Nephron (organoid): ENCODE results near the gene FGR.

Experiments
- H3K27ac Mint-ChIP-seq, 3 experiments: 2 replicates each; pipeline ENCODE4 v1.8.0; 2020; ENCODE audit warnings: mixed read lengths in 3 of 3, mild to moderate bottlenecking in 2 of 3, moderate library complexity in 1 of 3
- H3K27me3 Mint-ChIP-seq: 2 replicates; pipeline ENCODE4 v1.8.0; 2021; ENCODE audit warnings: low read depth, mild to moderate bottlenecking, moderate library complexity, mixed read lengths
- H3K36me3 Mint-ChIP-seq: 2 replicates; pipeline ENCODE4 v1.8.0; 2020; ENCODE audit warnings: low read depth, mixed read lengths
- H3K4me1 Mint-ChIP-seq: 2 replicates; pipeline ENCODE4 v1.8.0; 2020; ENCODE audit warnings: mixed read lengths
- H3K4me3 Mint-ChIP-seq, 3 experiments: 2 replicates each; pipeline ENCODE4 v1.8.0; 2020; ENCODE audit warnings: mild to moderate bottlenecking in 3 of 3, mixed read lengths in 3 of 3, moderate library complexity in 2 of 3
- H3K9me3 Mint-ChIP-seq: 2 replicates; pipeline ENCODE4 v1.8.0; 2020; ENCODE audit warnings: mixed read lengths
- TF ChIP-seq, protein P1 (sequence below), 3 experiments: fragments of 200-600 bp; sonication (generic); IDR thresholded peaks; one replicate each; pipeline ENCODE4 v1.5.0; 2021; ENCODE audit warnings: antibody characterized with exemption in 3 of 3; ENCODE audit not compliant: unreplicated experiment in 3 of 3

Gene FGR

DNA sequence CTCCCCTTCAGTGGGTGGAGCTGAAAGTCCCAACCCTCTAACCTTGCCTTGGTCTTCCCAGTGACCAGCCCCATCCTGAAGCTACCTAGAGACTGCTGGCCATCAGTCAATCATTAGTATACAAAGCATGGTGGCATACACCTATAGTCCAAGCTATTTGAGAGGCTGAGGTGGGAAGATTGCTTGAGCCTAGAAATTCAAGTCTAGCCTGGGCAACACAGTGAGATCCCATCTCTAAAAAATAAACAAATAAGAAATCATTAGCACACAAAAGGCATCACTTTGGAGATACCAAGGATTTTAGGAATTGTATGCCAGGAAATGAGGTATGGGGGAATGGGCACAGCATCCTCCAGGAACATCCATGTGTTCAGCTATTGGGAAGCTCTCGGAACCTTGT, 41.4 kb upstream of the FGR start:
- no peak overlapping the region for H3K27ac Mint-ChIP-seq

DNA sequence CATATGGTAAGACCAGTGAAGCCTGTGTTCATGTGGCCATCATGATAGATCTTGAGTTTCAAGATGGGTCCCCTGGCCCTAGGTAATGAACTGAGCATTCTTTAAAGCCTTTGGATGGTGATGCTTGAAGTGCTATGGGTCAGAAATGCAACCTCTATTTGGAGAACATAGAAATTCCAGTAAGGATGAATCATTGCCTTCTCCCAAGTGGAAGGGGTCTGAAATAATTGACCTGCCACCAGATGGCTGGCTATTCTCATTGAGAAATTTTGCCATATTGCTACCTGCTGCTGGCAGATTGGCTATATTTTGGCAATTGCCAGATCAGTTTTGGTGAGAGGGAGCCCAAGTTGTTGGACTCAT, 37.7 kb upstream of the FGR start:
- Mint-ChIP-seq H3K27me3 (no peaks in the 10 kb centered on the region), H3K4me3 (no peak overlapping the region), H3K4me1 (peaks cover 20% of the 10 kb centered on the region), H3K9me3 (no peaks in the 10 kb centered on the region), H3K27ac (peak overlapping the region; percentile 70 to 96 (median 93)), H3K36me3 (no peaks in the 10 kb centered on the region)
- TF ChIP-seq, protein P1, sequence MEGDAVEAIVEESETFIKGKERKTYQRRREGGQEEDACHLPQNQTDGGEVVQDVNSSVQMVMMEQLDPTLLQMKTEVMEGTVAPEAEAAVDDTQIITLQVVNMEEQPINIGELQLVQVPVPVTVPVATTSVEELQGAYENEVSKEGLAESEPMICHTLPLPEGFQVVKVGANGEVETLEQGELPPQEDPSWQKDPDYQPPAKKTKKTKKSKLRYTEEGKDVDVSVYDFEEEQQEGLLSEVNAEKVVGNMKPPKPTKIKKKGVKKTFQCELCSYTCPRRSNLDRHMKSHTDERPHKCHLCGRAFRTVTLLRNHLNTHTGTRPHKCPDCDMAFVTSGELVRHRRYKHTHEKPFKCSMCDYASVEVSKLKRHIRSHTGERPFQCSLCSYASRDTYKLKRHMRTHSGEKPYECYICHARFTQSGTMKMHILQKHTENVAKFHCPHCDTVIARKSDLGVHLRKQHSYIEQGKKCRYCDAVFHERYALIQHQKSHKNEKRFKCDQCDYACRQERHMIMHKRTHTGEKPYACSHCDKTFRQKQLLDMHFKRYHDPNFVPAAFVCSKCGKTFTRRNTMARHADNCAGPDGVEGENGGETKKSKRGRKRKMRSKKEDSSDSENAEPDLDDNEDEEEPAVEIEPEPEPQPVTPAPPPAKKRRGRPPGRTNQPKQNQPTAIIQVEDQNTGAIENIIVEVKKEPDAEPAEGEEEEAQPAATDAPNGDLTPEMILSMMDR (IDR thresholded peaks at IDR 0.05; ENCODE audit: unreplicated experiment in 3 of 3) = no peak

More for the DNA sequence above, 41.4 kb upstream of the FGR start:
- no peak overlapping the region for H3K4me3 Mint-ChIP-seq
- TF ChIP-seq, protein P1 (IDR thresholded peaks at IDR 0.05; ENCODE audit: unreplicated experiment in 3 of 3) = no peak
- H3K36me3 Mint-ChIP-seq = peaks cover 2% of the 10 kb centered on the region
- peaks cover 17% of the 10 kb centered on the region for H3K9me3 Mint-ChIP-seq
- H3K4me1 Mint-ChIP-seq = peaks cover 20% of the 10 kb centered on the region
- no peaks in the 10 kb centered on the region for H3K27me3 Mint-ChIP-seq

DNA sequence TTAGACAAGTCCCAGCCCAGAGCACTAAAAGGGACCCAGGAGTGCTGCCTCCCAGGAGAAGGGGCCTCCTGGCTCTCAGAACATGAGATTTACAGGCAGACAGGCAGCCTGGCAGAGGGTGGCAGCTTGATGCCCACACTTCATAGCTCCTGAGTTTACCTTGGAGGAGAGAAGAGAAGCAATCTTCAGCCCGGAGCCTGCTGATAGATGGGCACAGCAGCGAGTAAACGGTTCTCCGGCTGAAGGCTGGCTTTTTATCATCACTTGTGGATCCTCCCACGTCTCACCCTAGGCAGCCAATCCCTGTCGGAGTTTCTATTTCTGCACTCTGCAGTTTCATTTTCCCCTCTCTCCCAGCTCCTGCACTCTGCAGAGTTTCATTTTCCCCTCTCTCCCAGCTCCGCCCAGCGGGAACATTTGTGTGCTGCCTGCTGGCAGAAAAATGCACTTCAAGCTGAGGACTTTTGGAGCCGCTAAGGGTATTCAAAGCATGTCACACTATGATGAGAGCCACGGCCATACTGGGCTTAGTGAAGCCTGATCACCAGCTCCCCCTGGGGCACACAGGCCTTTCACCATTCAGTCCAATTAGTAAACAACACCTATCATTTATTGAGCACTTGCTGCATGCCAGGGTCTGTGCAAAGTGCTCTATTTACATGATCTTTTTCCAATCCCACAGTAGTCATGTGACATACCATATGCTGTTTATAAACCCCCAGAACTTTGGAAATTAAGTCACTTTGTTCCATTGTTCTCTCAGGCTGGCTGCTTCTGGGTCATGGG, 37.2 kb upstream of the FGR start, which contains the start of gene IFI6:
Gene IFI6 (minus strand): TSS at position 229 of the 786 bp plus-strand sequence. CDS start 2,878 bp downstream, outside the sequence.
- no peaks in the 10 kb centered on the region for H3K36me3 Mint-ChIP-seq
- TF ChIP-seq, protein P1 (IDR thresholded peaks at IDR 0.05; ENCODE audit: unreplicated experiment in 3 of 3) = peak; percentile 46 to 57 (median 48)
- peak within 1 kb of the TSS; percentile 82 to 86 (median 85) for H3K4me3 Mint-ChIP-seq
- H3K27ac Mint-ChIP-seq = peak within 1 kb of the TSS; percentile 70 to 96 (median 93)
- no peaks in the 10 kb centered on the region for H3K9me3 Mint-ChIP-seq
- no peaks in the 10 kb centered on the region for H3K27me3 Mint-ChIP-seq
- H3K4me1 Mint-ChIP-seq = peaks cover 20% of the 10 kb centered on the region

DNA sequence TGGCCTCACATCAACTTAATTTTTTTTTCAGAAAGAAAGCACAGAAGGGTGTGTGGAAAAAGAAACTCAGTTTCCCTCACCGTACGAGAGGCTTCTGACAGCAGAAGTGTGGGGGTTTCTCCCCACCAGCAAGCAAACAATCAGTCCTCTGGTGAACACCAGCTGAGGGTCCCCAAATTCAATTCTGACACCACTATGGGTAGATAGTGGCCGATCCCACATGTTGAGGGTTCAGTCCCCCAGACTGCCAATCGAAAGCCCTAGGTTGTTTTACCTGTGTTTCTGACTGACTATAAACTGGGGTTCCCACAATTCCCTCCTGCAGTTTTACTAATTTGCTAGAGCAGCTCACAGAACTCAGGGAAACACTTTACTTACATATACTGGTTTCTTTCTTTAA, 34.9 kb upstream of the FGR start:
- TF ChIP-seq, protein P1 (IDR thresholded peaks at IDR 0.05; ENCODE audit: unreplicated experiment in 3 of 3) = no peak
- H3K27ac Mint-ChIP-seq = no peak overlapping the region
- no peaks in the 10 kb centered on the region for H3K36me3 Mint-ChIP-seq
- no peak overlapping the region for H3K4me3 Mint-ChIP-seq
- peaks cover 20% of the 10 kb centered on the region for H3K4me1 Mint-ChIP-seq
- H3K27me3 Mint-ChIP-seq = no peaks in the 10 kb centered on the region
- H3K9me3 Mint-ChIP-seq = no peaks in the 10 kb centered on the region

DNA sequence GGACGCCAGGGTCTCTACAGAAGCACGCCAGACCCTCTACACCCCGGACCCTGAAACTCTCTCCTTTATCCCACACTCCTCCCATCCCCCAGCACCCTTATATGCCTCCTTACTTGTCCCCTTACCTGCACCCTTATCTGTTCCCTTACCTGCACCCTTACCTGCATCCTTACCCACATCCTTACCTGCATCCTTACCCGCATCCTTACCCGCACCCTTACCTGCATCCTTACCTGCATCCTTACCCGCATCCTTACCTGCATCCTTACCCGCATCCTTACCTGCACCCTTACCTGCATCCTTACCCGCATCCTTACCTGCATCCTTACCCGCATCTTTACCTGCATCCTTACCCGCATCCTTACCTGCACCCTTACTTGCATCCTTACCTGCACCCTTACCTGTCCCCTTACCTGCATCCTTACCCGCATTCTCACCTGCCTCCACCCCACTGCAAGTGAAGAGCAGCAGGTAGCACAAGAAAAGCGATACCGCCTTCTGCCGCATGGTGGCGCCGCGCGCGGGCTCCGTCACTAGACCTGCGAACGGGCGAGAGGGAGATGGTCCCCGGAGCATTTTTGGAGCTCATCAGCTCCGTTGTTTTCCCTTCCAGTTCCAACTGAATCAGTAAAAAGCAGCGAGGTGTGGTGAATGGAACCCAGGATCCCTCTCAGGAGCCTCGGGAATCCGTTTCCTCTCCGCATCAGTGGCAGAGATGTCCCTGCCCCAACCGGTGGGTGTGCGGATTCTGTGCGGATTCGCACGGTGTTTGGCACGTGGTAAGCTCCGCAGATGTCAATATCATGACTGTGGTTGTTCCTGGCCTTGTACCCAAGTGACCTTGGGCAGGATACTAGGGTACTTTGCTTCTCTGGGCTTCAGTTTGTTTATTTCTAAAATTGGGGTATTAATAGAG, 34.1 kb upstream of the FGR start:
- TF ChIP-seq, protein P1 (IDR thresholded peaks at IDR 0.05; ENCODE audit: unreplicated experiment in 3 of 3) = peak; percentile 79 to 93 (median 89)
- Mint-ChIP-seq H3K4me1 (peaks cover 16% of the 10 kb centered on the region), H3K27ac (no peak overlapping the region), H3K36me3 (no peaks in the 10 kb centered on the region), H3K4me3 (peak overlapping the region; percentile 41 to 68 (median 46)), H3K9me3 (no peaks in the 10 kb centered on the region), H3K27me3 (no peaks in the 10 kb centered on the region)
